Ovary (tissue), 9 donors: Measurements from ENCODE around the gene CCDC175. TPM values are rescaled to one million over a fixed set of nuclear protein-coding genes. Genes with fewer than 3 reads are reported as not detected.

ENCODE experiments used
- DNase-seq, 5 donors: peaks; one replicate each; pipeline ENCODE4 v3.0.0-alpha.2; 2019 to 2020
- H3K27ac ChIP-seq, 2 donors: fragments of 200-600 bp; one replicate each; pipeline versions ENCODE4 v1.5.1 to v1.8.0; 2019 to 2022
- H3K27me3 ChIP-seq: fragments of 200-600 bp; one replicate; pipeline ENCODE4 v1.8.0; 2022
- H3K36me3 ChIP-seq: fragments of 200-600 bp; sonication (generic); one replicate; pipeline ENCODE4 v1.5.1; 2019
- H3K4me1 ChIP-seq: one replicate; pipeline ENCODE4 v1.8.1; 2013; ENCODE audit warnings: mild to moderate bottlenecking, moderate library complexity; ENCODE audit not compliant: insufficient read depth
- H3K4me3 ChIP-seq: fragments of 200-600 bp; sonication (generic); one replicate; pipeline ENCODE4 v1.5.1; 2017
- H3K9me3 ChIP-seq, 2 donors: fragments of 200-600 bp in 1 of 2; sonication (generic) in 1 of 2; one replicate each; pipeline versions ENCODE4 v1.5.1 to v1.8.1; 2013 to 2019; ENCODE audit warnings: mild to moderate bottlenecking in 1 of 2, moderate library complexity in 1 of 2
- CTCF ChIP-seq, 3 donors: fragments of 450-650 bp in 2 of 3; fragments of 200-600 bp in 1 of 3; IDR thresholded peaks; one replicate each; pipeline versions ENCODE4 v1.5.1 to v1.8.0; 2016 to 2022; ENCODE audit warnings: antibody characterized with exemption in 3 of 3, mild to moderate bottlenecking in 1 of 3
- EP300 ChIP-seq: sonication (generic); formaldehyde crosslinking; IDR thresholded peaks from one replicate; pipeline ENCODE4 v1.6.1; 2017; ENCODE audit warnings: antibody characterized with exemption
- POLR2A ChIP-seq: fragments of 450-650 bp; IDR thresholded peaks from one replicate; pipeline ENCODE4 v1.6.1; 2017; ENCODE audit warnings: antibody characterized with exemption, mild to moderate bottlenecking, moderate library complexity
- WGBS, 3 donors: extraction: QIAGEN DNeasy Blood & Tissue Kit in 1 of 3; methylation state at CpG; one replicate each; pipeline versions ENCODE4 v1.1.5 to v1.1.7; 2013 to 2017; 5-methylcytosine and 5-hydroxymethylcytosine counted together
- intact Hi-C, 4 donors: fragments of 100-400 bp; cut with DNase I; formaldehyde crosslinking; loops; one replicate each; pipeline versions ENCODE4 v1.11.0 to v1.15.1; 2022 to 2023
- polyA plus RNA-seq, 2 donors: library from polyadenylated mRNA; stranded (reverse); fragments of 200-250 nt in 1 of 2; fragments of 350-450 nt in 1 of 2; fragmentation: Illumina TruSeq in 1 of 2; extraction: RNeasy Lipid Tissue Mini Kit (QIAGEN cat#74804) in 1 of 2; gene quantifications; one replicate each; pipeline ENCODE4 v1.2.3, GENCODE V29; 2013 to 2014
- total RNA-seq, 7 donors: library from RNA; depleted of rRNA in 2 of 7; stranded (reverse); fragments of >200 nt in 2 of 7; fragmentation: NEBNext Ultra II Directional in 3 of 7; extraction: Animal tissue kit (Norgen Biotek cat#: 25700) in 3 of 7; gene quantifications; one replicate each; pipeline versions ENCODE4 v1.1.0 to v1.2.4, GENCODE V29; 2016 to 2023
- donor health status: DM: no; HTN: no; CAD: no; lungs with moderate emphysema.
- donor health status: DM: no; HTN: no; CAD: no.
- donor health status: Bipolar disorder and iron deficiency.
- donor health status: DM: yes; HTN: yes; CAD: no.
- donor health status: DM: no; HTN: no; CAD: no.
- donor health status: DM: yes; HTN: yes; CAD: no.

Gene CCDC175
- total and polyA plus RNA-seq, 9 donors: 0.34 TPM; not detected in 8

GRCh38 chr14:59463787-59464485, 112.7 kb downstream of the CCDC175 start:
- no peak for TF ChIP-seq POLR2A
- no peak for TF ChIP-seq CTCF (IDR thresholded peaks at IDR 0.05)
- no peak for TF ChIP-seq EP300
- no peaks in the 10 kb centered on the region for H3K36me3 ChIP-seq
- H3K4me1 ChIP-seq: peaks cover 8% of the 10 kb centered on the region
- WGBS, 3 donors: 47 to 57% (median 51%) methylated on average over 42 to 60 of the region's 60 CpGs
- H3K4me3 ChIP-seq: peak overlapping the region; percentile 61
- intact Hi-C loops: no loop called here
- no peaks in the 10 kb centered on the region for H3K9me3 ChIP-seq
- peak overlapping the region; percentile 79 to 84 for H3K27ac ChIP-seq
- DNase-seq: peak in 4 of 5 donors; percentile 15 to 43 (median 38)
- no peaks in the 10 kb centered on the region for H3K27me3 ChIP-seq

GRCh38 chr14:59461891-59462290, 114.7 kb downstream of the CCDC175 start:
- no peaks in the 10 kb centered on the region for H3K9me3 ChIP-seq
- DNase-seq: no peak
- intact Hi-C loops: no loop called here
- peaks cover 8% of the 10 kb centered on the region for H3K4me1 ChIP-seq
- H3K4me3 ChIP-seq: no peak overlapping the region
- TF ChIP-seq EP300 (no peak), CTCF (IDR thresholded peaks at IDR 0.05) (no peak), POLR2A (no peak)
- H3K27me3 ChIP-seq: no peaks in the 10 kb centered on the region
- 98 to 100% (median 100%) methylated on average over 1 of the region's 1 CpG for WGBS, 3 donors
- H3K36me3 ChIP-seq: no peaks in the 10 kb centered on the region
- no peak overlapping the region for H3K27ac ChIP-seq

- Histone ChIP-seq H3K36me3 (no peaks in the 10 kb centered on the region), H3K27ac (no peak overlapping the region), H3K9me3 (no peaks in the 10 kb centered on the region), H3K4me1 (peaks cover 6% of the 10 kb centered on the region), H3K27me3 (no peaks in the 10 kb centered on the region), H3K4me3 (no peak overlapping the region)
- intact Hi-C loops: no loop called here
- WGBS, 3 donors: 84 to 88% (median 85%) methylated on average over 1 of the region's 1 CpG
- TF ChIP-seq CTCF (IDR thresholded peaks at IDR 0.05): no peak
- TF ChIP-seq POLR2A: no peak
- TF ChIP-seq EP300: no peak
- no peak for DNase-seq
Observed at GRCh38 chr14:59460378-59460777, 116.2 kb downstream of the CCDC175 start.

- no peak overlapping the region for H3K27ac ChIP-seq
- H3K9me3 ChIP-seq: no peaks in the 10 kb centered on the region
- DNase-seq: no peak
- no peaks in the 10 kb centered on the region for H3K27me3 ChIP-seq
- no peak overlapping the region for H3K4me3 ChIP-seq
- WGBS, 3 donors: 93 to 100% (median 98%) methylated on average over 2 of the region's 2 CpGs
- H3K36me3 ChIP-seq: no peaks in the 10 kb centered on the region
- TF ChIP-seq POLR2A (no peak), EP300 (no peak), CTCF (IDR thresholded peaks at IDR 0.05) (no peak)
- intact Hi-C loops: no loop called here
- H3K4me1 ChIP-seq: no peaks in the 10 kb centered on the region
Observed at GRCh38 chr14:59458486-59458885, 118.1 kb downstream of the CCDC175 start.
